ENCODE results near the gene C4orf50.

C4orf50 gene

GRCh38 chr4:5888222-5889001 lies 129.8 kb downstream of the C4orf50 start:
- H3K4ac ChIP-seq (ENCODE audit: low read depth, low read length) = no peak overlapping the region
- no peak overlapping the region for H2BK12ac ChIP-seq (ENCODE audit: low read length)
- DNase-seq = no peak
- H3K4me1 ChIP-seq (ENCODE audit: control insufficient read depth in 1 of 2, insufficient read depth in 2 of 2, low read length in 2 of 2) = peaks cover 0 to 12% of the 10 kb centered on the region in 2 experiments
- no peak overlapping the region for H4K8ac ChIP-seq (ENCODE audit: low read depth, low read length)
- no peak overlapping the region for H3K14ac ChIP-seq (ENCODE audit: low read length)
- no peak overlapping the region for H2BK5ac ChIP-seq (ENCODE audit: low read depth, low read length, poor library complexity)
- no peak overlapping the region for H3K9ac ChIP-seq (ENCODE audit: low read length)
- H2AFZ ChIP-seq (ENCODE audit: insufficient read depth, low read length, poor library complexity) = no peak overlapping the region
- H4K91ac ChIP-seq (ENCODE audit: low read depth, low read length) = no peak overlapping the region
- H3K36me3 ChIP-seq (ENCODE audit: control insufficient read depth in 1 of 2, insufficient read depth in 2 of 2, low read length in 2 of 2) = no peaks in the 10 kb centered on the region
- H3K18ac ChIP-seq (ENCODE audit: low read length) = no peak overlapping the region
- H3K79me2 ChIP-seq (ENCODE audit: control insufficient read depth, insufficient read depth, low read length, poor library complexity) = no peaks in the 10 kb centered on the region
- no peak overlapping the region for H2AK5ac ChIP-seq (ENCODE audit: low read length)
- peak overlapping the region; percentile 64 for H3K4me3 ChIP-seq (ENCODE audit: low read depth, low read length)
- no CpG with 5 or more reads among the region's 81 CpGs for WGBS (ENCODE audit: extremely low coverage, insufficient coverage, insufficient read length)
- H3K9me3 ChIP-seq (ENCODE audit: insufficient read depth, low read depth, low read length) = peaks cover 12% of the 10 kb centered on the region
- no peak overlapping the region for H4K12ac ChIP-seq (ENCODE audit: low read depth, low read length)
- H3K23ac ChIP-seq (ENCODE audit: low read length) = no peak overlapping the region
- peak overlapping the region; percentile 75 for H3K4me2 ChIP-seq (ENCODE audit: low read length)
- H3K27me3 ChIP-seq (ENCODE audit: insufficient read depth, low read length) = peaks cover 62% of the 10 kb centered on the region
- H3K27ac ChIP-seq (ENCODE audit: low read depth, low read length) = no peak overlapping the region
- H2BK120ac ChIP-seq (ENCODE audit: insufficient read depth, low read length, poor library complexity) = no peak overlapping the region
- no peaks in the 10 kb centered on the region for H3K79me1 ChIP-seq (ENCODE audit: low read length)

- Histone ChIP-seq H4K12ac (ENCODE audit: low read depth, low read length) (no peak overlapping the region), H3K36me3 (ENCODE audit: control insufficient read depth in 1 of 2, insufficient read depth in 2 of 2, low read length in 2 of 2) (no peaks in the 10 kb centered on the region), H3K14ac (ENCODE audit: low read length) (no peak overlapping the region), H2BK120ac (ENCODE audit: insufficient read depth, low read length, poor library complexity) (no peak overlapping the region), H3K9ac (ENCODE audit: low read length) (no peak overlapping the region), H3K79me2 (ENCODE audit: control insufficient read depth, insufficient read depth, low read length, poor library complexity) (no peaks in the 10 kb centered on the region), H3K4me1 (ENCODE audit: control insufficient read depth in 1 of 2, insufficient read depth in 2 of 2, low read length in 2 of 2) (peaks cover 0 to 9% of the 10 kb centered on the region in 2 experiments), H4K8ac (ENCODE audit: low read depth, low read length) (no peak overlapping the region), H3K9me3 (ENCODE audit: insufficient read depth, low read depth, low read length) (peaks cover 10% of the 10 kb centered on the region), H2AFZ (ENCODE audit: insufficient read depth, low read length, poor library complexity) (no peak overlapping the region), H2BK5ac (ENCODE audit: low read depth, low read length, poor library complexity) (no peak overlapping the region), H3K23ac (ENCODE audit: low read length) (no peak overlapping the region), H3K4ac (ENCODE audit: low read depth, low read length) (no peak overlapping the region), H3K4me3 (ENCODE audit: low read depth, low read length) (peak overlapping the region; percentile 64), H3K79me1 (ENCODE audit: low read length) (no peaks in the 10 kb centered on the region), H3K18ac (ENCODE audit: low read length) (no peak overlapping the region), H2AK5ac (ENCODE audit: low read length) (no peak overlapping the region), H3K27ac (ENCODE audit: low read depth, low read length) (no peak overlapping the region), H4K91ac (ENCODE audit: low read depth, low read length) (no peak overlapping the region), H3K27me3 (ENCODE audit: insufficient read depth, low read length) (peaks cover 55% of the 10 kb centered on the region), H2BK12ac (ENCODE audit: low read length) (no peak overlapping the region), H3K4me2 (ENCODE audit: low read length) (peak overlapping the region; percentile 75)
- WGBS (ENCODE audit: extremely low coverage, insufficient coverage, insufficient read length) = no CpG with 5 or more reads among the region's 70 CpGs
- no peak for DNase-seq
These were observed 130.6 kb downstream of the C4orf50 start for GRCh38 chr4:5887361-5888221.

GRCh38 chr4:5887011-5887360 lies 131.2 kb downstream of the C4orf50 start:
- peaks cover 10% of the 10 kb centered on the region for H3K9me3 ChIP-seq (ENCODE audit: insufficient read depth, low read depth, low read length)
- H3K23ac ChIP-seq (ENCODE audit: low read length) = no peak overlapping the region
- H2BK12ac ChIP-seq (ENCODE audit: low read length) = no peak overlapping the region
- H3K4ac ChIP-seq (ENCODE audit: low read depth, low read length) = no peak overlapping the region
- H3K27ac ChIP-seq (ENCODE audit: low read depth, low read length) = no peak overlapping the region
- H3K18ac ChIP-seq (ENCODE audit: low read length) = no peak overlapping the region
- H2AK5ac ChIP-seq (ENCODE audit: low read length) = no peak overlapping the region
- H3K36me3 ChIP-seq (ENCODE audit: control insufficient read depth in 1 of 2, insufficient read depth in 2 of 2, low read length in 2 of 2) = no peaks in the 10 kb centered on the region
- H3K9ac ChIP-seq (ENCODE audit: low read length) = no peak overlapping the region
- DNase-seq = no peak
- WGBS (ENCODE audit: extremely low coverage, insufficient coverage, insufficient read length) = no CpG with 5 or more reads among the region's 8 CpGs
- H3K14ac ChIP-seq (ENCODE audit: low read length) = no peak overlapping the region
- no peak overlapping the region for H4K12ac ChIP-seq (ENCODE audit: low read depth, low read length)
- no peak overlapping the region for H2BK120ac ChIP-seq (ENCODE audit: insufficient read depth, low read length, poor library complexity)
- peak overlapping the region; percentile 75 for H3K4me2 ChIP-seq (ENCODE audit: low read length)
- no peak overlapping the region for H3K4me3 ChIP-seq (ENCODE audit: low read depth, low read length)
- no peaks in the 10 kb centered on the region for H3K79me1 ChIP-seq (ENCODE audit: low read length)
- H3K27me3 ChIP-seq (ENCODE audit: insufficient read depth, low read length) = peaks cover 49% of the 10 kb centered on the region
- no peak overlapping the region for H2AFZ ChIP-seq (ENCODE audit: insufficient read depth, low read length, poor library complexity)
- H4K8ac ChIP-seq (ENCODE audit: low read depth, low read length) = no peak overlapping the region
- peaks cover 0 to 7% of the 10 kb centered on the region in 2 experiments for H3K4me1 ChIP-seq (ENCODE audit: control insufficient read depth in 1 of 2, insufficient read depth in 2 of 2, low read length in 2 of 2)
- no peak overlapping the region for H2BK5ac ChIP-seq (ENCODE audit: low read depth, low read length, poor library complexity)
- no peak overlapping the region for H4K91ac ChIP-seq (ENCODE audit: low read depth, low read length)
- no peaks in the 10 kb centered on the region for H3K79me2 ChIP-seq (ENCODE audit: control insufficient read depth, insufficient read depth, low read length, poor library complexity)

GRCh38 chr4:5885733-5886132 lies 132.5 kb downstream of the C4orf50 start:
- Histone ChIP-seq H3K79me2 (ENCODE audit: control insufficient read depth, insufficient read depth, low read length, poor library complexity) (no peaks in the 10 kb centered on the region), H3K14ac (ENCODE audit: low read length) (no peak overlapping the region), H3K9ac (ENCODE audit: low read length) (no peak overlapping the region), H3K18ac (ENCODE audit: low read length) (no peak overlapping the region), H3K79me1 (ENCODE audit: low read length) (no peaks in the 10 kb centered on the region), H4K8ac (ENCODE audit: low read depth, low read length) (no peak overlapping the region), H3K4me2 (ENCODE audit: low read length) (no peak overlapping the region), H4K91ac (ENCODE audit: low read depth, low read length) (no peak overlapping the region), H3K36me3 (ENCODE audit: control insufficient read depth in 1 of 2, insufficient read depth in 2 of 2, low read length in 2 of 2) (no peaks in the 10 kb centered on the region), H3K27ac (ENCODE audit: low read depth, low read length) (no peak overlapping the region), H3K27me3 (ENCODE audit: insufficient read depth, low read length) (peaks cover 37% of the 10 kb centered on the region), H2BK12ac (ENCODE audit: low read length) (no peak overlapping the region), H3K9me3 (ENCODE audit: insufficient read depth, low read depth, low read length) (peaks cover 3% of the 10 kb centered on the region), H2BK5ac (ENCODE audit: low read depth, low read length, poor library complexity) (no peak overlapping the region), H2BK120ac (ENCODE audit: insufficient read depth, low read length, poor library complexity) (no peak overlapping the region), H4K12ac (ENCODE audit: low read depth, low read length) (no peak overlapping the region), H3K4ac (ENCODE audit: low read depth, low read length) (no peak overlapping the region), H3K4me1 (ENCODE audit: control insufficient read depth in 1 of 2, insufficient read depth in 2 of 2, low read length in 2 of 2) (peaks cover 0 to 7% of the 10 kb centered on the region in 2 experiments), H2AK5ac (ENCODE audit: low read length) (no peak overlapping the region), H2AFZ (ENCODE audit: insufficient read depth, low read length, poor library complexity) (no peak overlapping the region), H3K4me3 (ENCODE audit: low read depth, low read length) (no peak overlapping the region), H3K23ac (ENCODE audit: low read length) (no peak overlapping the region)
- DNase-seq = no peak
- WGBS (ENCODE audit: extremely low coverage, insufficient coverage, insufficient read length) = no CpG with 5 or more reads among the region's 3 CpGs
